HG02938 (cell line): ENCODE results near the gene BCKDK.
A peak's percentile ranks its signal among the peaks of the same experiment; 100 is the strongest.

Source experiments
- ATAC-seq: cut with Tn5 transposase; IDR thresholded peaks from one replicate; pipeline ENCODE4 v1.9.1; 2021; ENCODE audit warnings: mild to moderate bottlenecking, moderate library complexity; ENCODE audit not compliant: unreplicated experiment

Gene BCKDK

DNA sequence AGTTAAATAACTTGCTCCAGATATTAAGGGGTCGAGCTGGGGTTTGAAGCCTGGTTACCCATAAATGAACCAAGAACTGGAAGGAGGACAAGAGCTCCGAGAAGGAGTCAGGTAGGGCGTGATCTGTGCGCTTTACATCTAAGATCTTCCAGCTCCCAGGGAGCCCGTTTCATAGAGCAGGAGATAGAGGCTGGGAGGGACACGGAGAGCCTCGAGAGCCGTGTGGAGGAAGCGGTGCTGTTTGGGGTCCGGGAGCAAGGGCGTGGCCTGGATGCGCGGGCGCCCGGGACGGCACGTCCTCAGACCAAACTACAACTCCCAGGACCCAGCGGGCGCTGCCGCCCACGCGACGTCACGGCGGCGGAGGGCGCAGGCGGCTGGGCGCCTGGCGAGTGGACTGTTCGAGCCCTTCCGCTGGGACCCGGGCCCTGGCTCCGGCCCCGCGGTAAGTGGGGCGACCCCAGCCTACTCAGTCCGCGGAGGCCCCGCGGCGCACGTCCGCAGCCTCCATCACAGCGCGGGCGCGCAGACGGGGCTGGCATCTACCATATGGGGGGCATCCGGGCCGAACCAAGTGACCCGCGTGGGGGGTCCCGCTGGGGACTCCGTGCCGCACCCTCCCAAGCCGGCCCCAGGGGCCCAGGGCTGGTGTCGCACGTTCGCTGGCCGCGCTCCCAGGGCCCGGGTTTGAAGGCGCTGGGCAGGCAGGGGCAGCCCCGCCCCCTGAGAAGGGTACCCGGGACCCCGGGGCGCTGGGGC lies at the start of gene BCKDK:
TSS of gene BCKDK (plus strand) at position 352 of the 759 bp plus-strand sequence. CDS start 838 bp downstream, outside the sequence.
- ATAC-seq, result peak; percentile 68

DNA sequence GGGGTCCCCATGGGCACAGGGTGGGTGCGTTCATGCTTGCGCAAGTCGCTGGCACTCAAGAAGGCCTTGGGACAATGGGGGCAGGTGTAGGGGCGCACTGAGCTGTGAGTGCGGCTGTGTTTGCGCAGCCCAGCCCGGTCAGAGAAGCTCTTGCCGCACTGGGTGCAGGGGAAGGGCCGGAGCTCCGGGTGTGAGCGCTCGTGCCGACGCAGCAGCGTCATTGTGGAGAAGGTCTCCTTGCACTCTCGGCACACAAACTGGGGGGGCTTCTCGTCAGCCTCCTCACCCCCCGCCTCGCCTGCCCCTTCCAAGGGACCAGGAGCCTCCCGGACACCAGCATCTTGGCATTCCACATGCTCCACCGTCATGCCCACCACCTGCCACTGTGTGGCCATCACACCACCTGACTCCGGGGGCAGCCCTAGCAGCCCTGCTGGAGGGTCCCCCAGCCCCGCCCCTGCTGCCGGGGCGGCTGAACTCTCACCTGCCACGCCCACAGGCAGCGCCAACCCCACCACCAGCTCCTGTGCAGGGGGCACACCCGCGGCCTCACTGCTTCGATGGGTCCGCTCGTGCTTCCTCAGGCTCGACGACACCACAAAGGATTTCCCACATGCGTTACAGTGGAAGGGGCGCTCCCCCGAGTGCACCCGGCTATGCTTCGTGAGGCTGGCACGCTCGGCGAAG lies 46.9 kb upstream of the BCKDK start:
- no peak for ATAC-seq

DNA sequence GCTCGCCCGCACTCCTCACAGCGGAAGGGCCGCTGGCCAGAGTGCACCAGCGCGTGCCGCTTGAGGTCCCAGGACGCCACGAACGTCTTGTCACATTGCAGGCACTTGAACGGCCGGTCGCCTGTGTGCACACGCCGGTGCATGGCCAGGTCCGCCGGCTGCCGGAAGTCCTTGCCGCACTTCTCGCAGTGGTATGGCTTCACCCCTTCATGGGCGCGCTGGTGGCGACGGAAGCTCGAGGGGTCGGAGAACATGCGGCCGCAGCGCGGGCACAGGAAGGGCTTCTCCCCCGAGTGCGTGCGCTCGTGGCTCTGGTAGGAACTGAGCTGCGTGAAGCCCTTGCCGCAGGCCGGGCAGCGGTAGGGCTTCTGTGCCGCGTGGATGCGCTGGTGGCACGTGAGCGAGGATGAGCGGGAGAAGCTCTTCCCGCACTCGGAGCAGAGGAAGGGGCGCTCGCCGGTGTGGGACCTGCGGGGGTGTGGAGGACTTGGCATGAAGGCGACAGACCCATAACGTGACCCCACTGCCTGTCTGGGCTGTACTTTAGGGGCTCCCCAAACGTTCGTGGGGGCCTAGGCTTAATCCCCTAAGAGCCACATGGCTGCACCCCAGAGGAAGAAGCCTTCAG lies 46.3 kb upstream of the BCKDK start:
- ATAC-seq, result no peak

DNA sequence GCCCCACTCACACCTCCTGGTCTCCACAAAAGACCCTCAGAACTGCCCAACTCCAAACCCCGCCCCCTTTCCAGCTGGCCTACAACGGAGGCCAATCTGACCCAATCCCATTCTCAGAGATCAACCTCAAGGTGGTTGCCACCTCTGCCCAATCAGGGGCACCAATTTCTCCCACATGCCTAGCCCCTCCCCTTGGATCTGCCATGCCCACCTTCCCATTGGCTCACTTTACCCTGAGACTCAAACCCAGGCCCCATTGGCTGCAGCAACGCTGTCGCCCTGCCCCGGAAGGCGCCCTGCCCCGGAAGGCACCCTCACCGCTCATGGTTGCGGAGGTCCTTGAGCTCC lies 44.7 kb upstream of the BCKDK start:
- ATAC-seq, result no peak

DNA sequence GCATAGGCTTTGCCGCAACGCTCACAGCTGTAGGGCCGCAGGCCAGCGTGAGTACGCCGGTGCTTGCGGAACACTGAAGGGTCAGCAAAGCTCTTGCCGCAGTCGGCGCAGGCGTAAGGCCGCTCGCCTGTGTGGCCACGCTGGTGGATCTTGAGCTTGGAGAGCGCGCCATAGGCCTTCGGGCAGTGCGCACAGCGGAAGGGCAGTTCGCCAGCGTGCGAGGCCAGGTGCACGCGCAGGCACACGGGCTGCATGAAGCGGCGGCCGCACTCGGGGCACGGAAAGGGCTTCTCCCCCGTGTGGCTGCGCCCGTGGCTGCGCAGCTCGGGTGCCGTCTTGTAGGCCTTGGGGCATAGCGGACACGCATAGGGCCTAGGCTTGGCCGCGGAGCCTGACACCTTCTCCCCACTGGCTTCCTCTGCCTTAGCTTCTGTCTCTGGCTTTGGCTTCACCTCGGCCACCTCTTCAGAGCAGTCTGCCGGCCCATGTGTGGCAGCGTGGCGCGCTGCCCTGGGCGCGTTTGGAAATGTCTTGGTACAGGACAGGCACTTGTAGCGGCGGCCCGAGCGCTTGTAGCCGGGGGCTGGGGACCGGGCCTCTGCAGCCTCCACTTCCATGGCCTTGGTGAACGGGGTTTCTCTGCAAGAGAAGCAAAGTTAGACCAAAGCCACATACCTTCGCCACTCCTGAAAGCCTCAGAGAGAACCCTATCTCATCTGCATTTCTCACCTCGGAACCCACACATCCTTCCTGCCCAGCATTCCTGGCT lies 44.2 kb upstream of the BCKDK start:
- ATAC-seq, result no peak

DNA sequence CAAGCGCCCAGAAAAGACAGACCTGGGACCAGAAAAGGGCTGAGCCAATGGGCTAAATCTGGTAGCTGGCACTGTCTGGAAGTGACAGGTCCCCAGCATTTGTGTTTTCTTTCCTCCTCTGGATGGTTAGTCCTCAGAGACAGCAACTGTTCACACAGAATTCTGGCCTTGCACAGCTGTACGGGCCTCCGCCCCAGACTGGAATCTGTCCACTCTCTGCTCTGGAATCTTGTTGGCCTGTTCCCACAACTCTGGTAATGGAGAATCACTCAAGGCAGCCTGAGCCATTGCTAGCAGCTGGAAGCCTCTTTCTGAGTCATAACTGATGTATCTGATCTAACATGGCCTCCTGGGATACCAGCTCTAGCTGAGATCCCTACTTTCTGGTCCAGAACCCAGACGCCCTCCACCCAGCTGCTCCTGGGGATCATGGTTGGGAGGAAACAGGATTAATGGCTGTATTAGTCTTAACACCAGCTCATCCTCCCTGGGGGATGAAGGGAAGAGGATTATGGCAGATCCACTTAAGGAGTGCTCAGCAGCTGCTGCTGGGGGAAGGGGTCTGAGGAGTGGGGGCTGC lies 43.2 kb upstream of the BCKDK start:
- ATAC-seq, result no peak

DNA sequence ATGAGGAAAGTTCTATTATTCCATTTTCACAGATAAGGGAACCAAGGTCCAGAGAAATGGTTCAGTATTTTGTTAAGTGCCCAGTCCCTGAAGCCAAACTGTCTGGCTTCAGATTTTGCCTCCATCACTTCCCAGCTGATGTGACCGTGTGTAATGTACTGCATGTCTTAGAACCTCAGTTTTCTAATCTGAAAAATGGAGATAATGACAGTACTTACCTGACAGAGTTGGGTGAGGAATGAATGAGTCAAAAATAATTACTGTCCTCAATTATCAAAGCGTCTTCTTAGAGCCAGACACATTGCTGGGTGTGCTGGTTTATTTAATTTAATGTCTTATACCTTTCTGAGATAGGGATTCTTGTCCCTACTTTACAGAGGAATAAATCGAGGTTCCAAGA lies 40.8 kb upstream of the BCKDK start:
- ATAC-seq, result no peak

DNA sequence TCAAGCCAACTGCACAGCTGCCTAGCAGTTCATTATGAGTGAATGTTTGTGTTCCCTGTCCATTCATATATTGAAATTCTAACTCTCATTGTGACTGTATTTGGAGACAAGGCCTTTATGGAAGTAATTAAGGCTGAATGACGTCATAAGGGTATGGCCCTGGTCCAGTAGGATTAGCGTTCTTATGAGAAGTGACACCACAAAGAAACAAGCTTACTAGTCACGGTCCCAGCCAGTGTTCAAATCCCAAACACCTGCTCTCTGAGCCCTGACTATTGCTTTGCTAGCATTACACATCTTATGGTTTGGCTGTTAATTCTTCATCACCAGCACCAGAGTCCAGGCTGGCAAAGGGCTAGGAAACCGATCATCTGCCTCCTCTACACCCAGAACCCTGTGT lies 36.3 kb upstream of the BCKDK start:
- ATAC-seq, result no peak

DNA sequence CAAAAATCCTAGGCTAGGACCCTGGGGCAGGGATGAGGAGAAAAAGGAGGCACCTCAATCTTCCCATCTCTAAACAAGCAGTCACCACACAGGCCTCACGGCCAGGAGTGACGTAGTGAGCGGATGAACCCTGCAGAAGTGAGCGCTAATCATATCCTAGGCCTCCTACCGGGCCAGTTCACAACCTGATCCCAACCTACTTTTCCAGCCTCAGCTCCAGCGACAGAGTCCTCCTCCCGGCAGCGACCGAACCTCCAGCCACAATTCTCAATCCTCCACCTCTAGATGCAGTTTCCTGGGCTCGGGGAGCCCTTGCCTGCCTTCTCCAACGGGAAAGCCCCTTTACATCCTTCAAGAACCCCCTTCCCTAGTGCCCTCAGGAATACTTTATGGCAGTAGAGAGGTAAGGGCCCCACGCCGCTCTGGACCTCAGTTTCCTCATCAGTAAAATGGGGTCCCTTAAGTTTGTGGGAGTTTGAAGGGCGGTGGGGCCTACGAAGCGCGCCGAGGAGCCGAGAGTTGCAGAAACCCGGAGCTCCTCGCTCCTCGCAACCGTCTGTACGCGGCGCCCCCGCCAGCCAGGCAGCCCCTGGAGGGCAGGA lies 35.5 kb upstream of the BCKDK start:
- no peak for ATAC-seq

DNA sequence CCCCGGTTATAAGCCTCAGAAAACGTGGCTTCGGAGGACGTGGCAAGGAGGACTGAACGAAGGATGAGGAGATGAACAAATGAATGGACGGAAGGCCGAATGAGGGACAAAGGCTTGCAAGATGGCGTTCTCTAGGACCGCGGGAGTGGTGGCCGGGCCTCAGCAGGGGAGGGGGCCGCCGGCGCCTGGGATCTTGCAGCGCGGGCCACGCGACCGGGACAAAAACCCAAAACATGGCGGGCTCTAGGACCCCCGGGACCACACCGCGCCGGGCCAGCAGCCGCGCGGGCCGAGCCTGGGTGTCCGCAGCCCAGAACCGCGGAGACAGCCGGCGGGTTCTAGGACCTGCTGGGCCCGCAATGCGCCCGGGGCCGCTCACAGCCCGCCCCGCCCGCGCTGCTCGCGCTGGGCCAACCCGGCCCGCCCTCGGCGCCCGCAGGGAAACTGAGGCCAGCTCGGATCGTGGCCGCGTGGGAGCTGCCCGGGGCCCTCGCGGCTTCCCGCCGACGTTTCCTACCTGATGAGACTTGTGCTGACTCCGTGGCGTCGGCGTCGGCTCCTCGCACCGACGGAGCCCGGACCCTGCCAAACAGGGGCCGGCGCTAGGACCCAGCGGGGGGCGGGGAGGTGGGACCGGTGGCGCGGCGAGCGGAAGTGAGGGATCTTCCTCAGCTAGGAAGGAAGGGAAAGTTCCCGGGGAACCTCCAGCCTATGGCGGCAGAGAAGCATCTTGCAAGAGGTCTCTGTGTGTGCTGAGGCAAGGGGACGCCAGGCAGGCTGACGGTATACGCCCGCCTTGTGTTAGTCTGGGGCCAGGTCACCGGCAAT lies 34.8 kb upstream of the BCKDK start:
- ATAC-seq, result peak; percentile 49

DNA sequence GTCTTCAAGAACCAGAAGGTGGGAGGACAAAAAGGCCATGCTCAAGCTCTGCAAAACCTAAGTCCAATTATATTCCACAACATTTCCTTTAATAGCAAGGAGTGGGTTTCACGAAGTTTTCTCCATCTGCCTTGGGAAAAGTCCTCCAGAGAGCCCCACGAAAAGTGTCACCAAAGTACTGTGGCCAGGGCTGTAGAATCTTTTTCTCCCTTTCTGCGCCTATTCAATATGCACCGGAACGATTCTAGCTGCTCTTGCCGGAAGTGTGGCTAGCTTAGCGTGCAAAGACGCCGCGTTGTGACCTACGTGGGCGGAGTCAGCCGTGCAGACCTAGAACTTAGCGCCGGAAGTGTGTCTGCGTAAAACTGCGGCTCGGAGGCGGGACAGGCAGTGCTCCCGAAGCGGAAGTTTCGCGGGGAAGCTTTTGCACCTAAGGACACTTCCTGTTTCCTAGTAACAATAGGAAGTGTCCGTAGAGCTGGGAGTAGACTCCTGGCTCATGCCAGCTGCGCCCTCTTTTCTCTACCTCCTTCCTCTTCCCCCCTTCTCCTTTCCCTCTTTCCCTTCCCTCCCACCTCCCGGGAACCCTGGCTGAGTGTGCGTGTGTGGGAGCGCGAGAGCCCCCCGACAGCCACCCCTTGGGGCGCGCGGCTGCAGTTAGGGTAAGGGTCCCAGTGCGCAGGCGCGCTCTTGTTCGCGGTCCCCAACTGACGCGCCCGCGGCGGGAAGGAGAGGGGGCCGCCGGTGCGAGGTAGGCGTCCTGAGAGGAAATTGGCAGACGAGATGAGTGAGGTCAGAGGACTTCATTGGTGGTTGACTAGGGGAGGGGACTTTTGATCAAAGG lies 34.0 kb upstream of the BCKDK start, which contains the start of the genes ZNF646 and ZNF668:
TSS of gene ZNF646 (plus strand) at position 453 of the 844 bp plus-strand sequence. CDS start 1,903 bp downstream, outside the sequence.
TSS of gene ZNF668 (minus strand) at position 271 of the 844 bp plus-strand sequence. CDS start 9,781 bp downstream, outside the sequence.
- ATAC-seq, result peak; percentile 67

DNA sequence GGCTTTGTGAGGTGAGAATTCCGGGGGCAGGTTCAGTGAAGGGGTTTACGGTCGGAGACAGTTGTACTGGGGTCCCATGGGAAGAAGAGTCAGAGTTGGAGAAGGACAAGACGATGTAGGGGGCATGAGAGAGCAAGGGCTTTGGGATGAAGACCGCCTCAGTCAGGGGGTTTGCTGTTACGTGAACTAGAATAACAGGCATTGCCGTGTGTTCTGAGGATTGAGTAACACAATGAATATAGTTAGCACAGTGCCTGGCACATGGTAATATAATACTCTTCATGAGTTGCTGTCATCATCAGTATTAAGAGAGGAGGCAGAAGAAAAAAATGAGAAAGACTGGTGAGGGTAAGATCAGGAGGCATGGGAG lies 33.4 kb upstream of the BCKDK start:
- no peak for ATAC-seq

DNA sequence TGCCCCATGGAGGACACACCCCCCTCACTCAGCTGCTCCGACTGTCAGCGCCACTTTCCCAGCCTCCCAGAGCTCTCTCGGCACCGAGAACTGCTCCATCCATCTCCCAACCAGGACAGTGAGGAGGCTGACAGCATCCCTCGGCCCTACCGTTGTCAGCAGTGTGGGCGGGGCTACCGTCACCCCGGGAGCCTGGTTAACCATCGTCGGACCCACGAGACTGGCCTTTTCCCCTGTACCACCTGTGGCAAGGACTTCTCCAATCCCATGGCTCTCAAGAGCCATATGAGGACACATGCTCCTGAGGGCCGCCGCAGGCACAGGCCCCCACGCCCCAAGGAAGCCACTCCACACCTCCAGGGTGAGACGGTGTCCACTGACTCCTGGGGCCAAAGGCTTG lies 31.9 kb upstream of the BCKDK start:
- no peak for ATAC-seq

DNA sequence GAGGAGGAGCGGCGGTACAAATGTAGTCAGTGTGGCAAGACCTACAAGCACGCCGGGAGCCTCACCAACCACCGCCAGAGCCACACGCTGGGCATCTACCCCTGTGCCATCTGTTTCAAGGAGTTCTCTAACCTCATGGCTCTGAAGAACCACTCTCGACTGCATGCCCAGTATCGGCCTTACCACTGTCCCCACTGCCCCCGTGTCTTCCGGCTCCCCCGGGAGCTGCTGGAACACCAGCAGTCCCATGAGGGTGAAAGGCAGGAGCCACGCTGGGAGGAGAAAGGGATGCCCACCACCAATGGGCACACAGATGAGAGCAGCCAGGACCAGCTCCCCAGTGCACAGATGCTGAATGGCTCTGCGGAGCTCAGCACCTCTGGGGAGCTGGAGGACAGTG lies 31.2 kb upstream of the BCKDK start:
- ATAC-seq, result no peak

DNA sequence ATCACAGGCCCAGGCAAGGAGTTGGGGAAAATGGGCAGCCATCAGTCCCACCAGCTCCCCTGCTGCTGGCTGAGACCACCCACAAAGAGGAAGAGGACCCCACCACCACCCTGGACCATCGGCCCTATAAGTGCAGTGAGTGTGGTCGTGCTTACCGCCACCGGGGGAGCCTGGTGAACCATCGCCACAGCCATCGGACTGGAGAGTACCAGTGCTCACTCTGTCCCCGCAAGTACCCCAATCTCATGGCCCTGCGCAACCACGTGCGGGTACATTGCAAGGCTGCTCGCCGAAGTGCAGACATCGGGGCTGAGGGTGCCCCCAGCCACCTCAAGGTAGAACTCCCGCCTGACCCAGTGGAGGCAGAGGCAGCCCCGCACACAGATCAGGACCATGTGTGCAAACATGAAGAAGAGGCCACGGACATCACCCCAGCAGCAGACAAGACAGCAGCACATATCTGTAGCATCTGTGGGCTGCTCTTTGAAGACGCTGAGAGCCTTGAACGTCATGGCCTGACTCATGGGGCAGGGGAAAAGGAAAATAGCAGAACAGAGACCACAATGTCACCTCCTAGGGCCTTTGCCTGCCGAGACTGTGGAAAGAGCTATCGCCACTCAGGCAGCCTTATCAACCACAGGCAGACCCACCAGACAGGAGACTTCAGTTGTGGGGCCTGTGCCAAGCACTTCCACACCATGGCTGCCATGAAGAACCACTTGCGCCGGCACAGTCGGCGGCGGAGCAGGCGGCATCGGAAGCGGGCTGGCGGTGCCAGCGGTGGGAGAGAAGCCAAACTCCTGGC lies 30.4 kb upstream of the BCKDK start:
- no peak for ATAC-seq

DNA sequence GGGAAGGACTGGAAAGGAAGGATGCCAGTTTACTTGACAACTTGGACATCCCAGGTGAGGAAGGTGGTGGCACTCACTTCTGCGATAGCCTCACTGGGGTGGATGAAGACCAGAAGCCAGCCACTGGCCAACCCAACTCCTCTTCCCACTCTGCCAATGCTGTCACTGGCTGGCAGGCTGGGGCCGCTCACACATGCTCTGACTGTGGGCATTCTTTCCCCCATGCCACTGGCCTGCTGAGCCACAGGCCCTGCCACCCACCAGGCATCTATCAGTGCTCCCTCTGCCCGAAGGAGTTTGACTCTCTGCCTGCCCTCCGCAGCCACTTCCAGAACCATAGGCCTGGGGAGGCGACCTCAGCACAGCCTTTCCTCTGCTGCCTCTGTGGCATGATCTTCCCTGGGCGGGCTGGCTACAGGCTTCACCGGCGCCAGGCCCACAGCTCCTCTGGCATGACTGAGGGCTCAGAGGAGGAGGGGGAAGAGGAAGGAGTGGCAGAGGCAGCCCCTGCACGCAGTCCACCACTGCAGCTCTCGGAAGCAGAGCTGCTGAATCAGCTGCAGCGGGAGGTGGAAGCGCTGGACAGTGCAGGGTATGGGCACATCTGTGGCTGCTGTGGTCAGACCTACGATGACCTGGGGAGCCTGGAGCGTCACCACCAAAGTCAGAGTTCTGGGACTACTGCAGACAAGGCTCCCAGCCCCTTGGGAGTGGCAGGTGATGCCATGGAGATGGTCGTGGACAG lies 29.4 kb upstream of the BCKDK start:
- ATAC-seq, result no peak

DNA sequence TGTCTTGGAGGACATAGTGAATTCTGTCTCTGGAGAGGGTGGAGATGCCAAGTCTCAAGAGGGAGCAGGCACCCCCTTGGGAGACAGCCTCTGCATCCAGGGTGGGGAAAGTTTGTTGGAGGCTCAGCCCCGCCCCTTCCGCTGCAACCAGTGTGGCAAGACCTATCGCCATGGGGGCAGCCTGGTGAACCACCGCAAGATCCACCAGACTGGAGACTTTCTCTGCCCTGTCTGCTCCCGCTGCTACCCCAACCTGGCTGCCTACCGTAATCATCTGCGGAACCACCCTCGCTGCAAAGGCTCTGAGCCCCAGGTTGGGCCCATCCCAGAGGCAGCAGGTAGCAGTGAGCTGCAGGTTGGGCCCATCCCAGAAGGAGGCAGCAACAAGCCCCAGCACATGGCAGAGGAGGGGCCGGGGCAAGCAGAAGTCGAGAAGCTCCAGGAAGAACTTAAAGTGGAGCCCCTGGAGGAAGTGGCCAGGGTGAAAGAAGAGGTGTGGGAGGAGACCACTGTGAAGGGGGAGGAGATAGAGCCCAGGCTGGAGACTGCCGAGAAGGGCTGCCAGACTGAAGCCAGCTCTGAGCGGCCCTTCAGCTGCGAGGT lies 28.7 kb upstream of the BCKDK start:
- ATAC-seq, result no peak
